Stimulated activated CD4-positive, alpha-beta T cell treated with anti-CD3 and anti-CD28 coated beads, TNF-alpha, amount 100 ng/mL, for 24 hours (primary cell): ENCODE data around the gene NRN1L.

Experiments
- DNase-seq, 3 experiments: peaks; one replicate each; pipeline ENCODE4 v3.0.0-alpha.2; 2020; ENCODE audit warnings: low read depth in 3 of 3

NRN1L gene

GRCh38 chr16:67917140-67917851 lies 32.6 kb downstream of the NRN1L start:
- no peak for DNase-seq

GRCh38 chr16:67917852-67918236 lies 33.2 kb downstream of the NRN1L start:
- no peak for DNase-seq

GRCh38 chr16:67919622-67920221 lies 35.0 kb downstream of the NRN1L start:
- no peak for DNase-seq

DNA sequence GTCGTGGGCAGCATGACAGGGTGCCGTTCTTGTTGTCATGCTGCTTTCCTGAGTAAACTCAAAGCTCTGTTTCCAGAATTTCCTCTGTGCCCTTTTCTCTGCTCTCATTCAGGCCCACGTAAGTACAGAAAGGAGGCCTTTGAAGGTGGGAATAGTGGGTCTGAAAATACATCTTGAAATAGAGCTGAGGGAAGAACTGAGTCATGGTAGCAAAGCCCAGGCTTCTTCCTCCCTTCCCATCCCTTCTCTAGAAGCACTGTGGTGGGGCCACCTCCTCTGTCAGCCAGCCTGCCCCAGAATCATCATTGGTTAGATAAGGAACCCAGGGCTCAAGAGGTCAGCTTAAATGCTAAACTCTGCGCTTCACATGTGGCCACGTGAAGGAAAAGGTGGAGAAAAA lies 37.5 kb downstream of the NRN1L start:
- DNase-seq, result no peak

- DNase-seq, result no peak
Observed at GRCh38 chr16:67922740-67923139, 38.1 kb downstream of the NRN1L start.

GRCh38 chr16:67923414-67924116 lies 38.9 kb downstream of the NRN1L start:
- no peak for DNase-seq

- no peak for DNase-seq
Observed at GRCh38 chr16:67924140-67924906, 39.6 kb downstream of the NRN1L start.

DNA sequence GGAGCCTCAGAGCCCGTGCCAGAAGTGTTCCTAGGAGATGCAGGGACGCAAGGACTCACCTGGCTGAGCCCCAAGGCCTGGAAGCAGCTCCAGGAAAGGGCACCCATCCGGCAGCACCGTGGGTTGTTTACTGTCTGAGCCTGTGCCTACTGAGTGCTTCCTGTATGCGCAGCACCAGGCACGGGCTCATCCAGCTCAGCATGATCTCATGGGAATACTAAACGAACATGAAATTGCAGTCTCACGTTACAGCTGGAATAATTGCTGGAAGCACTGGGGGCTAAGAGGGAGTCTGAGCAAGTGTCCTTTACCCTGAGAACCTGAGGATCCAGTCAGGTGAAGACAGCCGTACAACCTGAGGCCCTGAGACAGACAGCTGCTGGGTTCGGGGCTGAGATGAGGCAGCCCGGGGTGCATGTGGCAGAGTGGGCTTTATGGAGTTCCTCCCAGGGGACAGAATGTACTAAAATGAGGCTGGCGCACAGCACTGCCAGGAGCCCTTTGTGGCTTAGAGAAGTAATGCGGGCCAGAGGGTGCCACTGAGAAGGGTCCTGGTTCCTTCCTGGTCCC lies 41.6 kb downstream of the NRN1L start:
- DNase-seq, result no peak

DNA sequence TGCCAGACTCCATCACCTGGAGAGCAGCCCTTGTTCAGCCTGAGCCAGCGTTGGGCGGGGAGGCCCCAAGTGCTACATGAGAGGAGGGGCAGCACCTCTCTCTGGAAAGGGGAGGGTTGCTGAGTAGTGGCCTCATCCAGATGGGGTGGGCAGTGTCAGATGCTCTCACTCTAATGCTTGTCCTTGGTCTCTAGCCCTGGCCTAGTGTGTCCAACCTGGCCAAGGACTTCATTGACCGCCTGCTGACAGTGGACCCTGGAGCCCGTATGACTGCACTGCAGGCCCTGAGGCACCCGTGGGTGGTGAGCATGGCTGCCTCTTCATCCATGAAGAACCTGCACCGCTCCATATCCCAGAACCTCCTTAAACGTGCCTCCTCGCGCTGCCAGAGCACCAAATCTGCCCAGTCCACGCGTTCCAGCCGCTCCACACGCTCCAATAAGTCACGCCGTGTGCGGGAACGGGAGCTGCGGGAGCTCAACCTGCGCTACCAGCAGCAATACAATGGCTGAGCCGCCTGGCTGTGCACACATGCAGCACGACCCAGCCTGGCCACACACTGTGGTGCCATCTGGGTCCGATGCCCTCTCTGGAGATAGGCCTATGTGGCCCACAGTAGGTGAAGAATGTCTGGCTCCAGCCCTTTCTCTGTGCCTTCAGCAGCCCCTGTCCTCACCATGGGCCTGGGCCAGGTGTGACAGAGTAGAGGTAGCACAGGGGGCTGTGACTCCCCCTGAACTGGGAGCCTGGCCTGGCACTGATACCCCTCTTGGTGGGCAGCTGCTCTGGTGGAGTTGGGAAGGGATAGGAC lies 42.7 kb downstream of the NRN1L start:
- DNase-seq, result no peak

- DNase-seq, result no peak
Observed at GRCh38 chr16:67928147-67928546, 43.5 kb downstream of the NRN1L start.

DNA sequence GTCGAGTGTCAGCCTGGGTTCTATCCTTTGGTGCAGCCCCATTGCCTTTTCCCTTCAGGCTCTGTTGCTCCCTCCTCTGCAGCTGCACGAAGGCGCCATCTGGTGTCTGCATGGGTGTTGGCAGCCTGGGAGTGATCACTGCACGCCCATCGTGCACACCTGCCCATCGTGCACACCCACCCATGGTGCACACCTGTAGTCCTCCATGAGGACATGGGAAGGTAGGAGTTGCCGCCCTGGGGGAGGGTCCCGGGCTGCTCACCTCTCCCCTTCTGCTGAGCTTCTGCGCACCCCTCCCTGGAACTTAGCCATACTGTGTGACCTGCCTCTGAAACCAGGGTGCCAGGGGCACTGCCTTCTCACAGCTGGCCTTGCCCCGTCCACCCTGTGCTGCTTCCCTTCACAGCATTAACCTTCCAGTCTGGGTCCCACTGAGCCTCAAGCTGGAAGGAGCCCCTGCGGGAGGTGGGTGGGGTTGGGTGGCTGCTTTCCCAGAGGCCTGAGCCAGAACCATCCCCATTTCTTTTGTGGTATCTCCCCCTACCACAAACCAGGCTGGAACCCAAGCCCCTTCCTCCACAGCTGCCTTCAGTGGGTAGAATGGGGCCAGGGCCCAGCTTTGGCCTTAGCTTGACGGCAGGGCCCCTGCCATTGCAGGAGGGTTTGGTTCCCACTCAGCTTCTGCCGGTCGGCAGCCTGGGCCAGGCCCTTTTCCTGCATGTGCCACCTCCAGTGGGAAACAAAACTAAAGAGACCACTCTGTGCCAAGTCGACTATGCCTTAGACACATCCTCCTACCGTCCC lies 44.1 kb downstream of the NRN1L start:
- peak; percentile 64 to 76 (median 64) for DNase-seq

DNA sequence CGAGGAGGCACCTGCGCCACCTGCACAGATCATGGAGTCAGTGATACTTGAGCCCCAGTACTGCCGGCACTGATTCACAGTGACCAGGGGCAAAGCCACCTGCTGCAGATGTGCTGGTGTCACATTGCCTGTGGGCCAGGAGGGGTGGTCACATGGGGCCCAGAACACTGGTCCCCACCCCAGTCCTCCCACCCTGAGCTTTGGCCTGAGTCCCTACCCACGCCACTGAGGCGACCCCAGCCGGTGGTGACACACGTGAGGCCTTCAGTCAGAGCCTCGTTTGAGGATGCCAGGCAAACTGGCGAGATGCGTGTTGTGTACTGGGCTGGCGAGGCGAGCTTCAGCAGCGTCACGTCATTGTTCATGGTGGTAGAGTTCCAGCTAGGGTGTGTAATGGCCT lies 45.5 kb downstream of the NRN1L start:
- DNase-seq, result no peak

- no peak for DNase-seq
Observed at GRCh38 chr16:67930678-67931211, 46.1 kb downstream of the NRN1L start.

DNA sequence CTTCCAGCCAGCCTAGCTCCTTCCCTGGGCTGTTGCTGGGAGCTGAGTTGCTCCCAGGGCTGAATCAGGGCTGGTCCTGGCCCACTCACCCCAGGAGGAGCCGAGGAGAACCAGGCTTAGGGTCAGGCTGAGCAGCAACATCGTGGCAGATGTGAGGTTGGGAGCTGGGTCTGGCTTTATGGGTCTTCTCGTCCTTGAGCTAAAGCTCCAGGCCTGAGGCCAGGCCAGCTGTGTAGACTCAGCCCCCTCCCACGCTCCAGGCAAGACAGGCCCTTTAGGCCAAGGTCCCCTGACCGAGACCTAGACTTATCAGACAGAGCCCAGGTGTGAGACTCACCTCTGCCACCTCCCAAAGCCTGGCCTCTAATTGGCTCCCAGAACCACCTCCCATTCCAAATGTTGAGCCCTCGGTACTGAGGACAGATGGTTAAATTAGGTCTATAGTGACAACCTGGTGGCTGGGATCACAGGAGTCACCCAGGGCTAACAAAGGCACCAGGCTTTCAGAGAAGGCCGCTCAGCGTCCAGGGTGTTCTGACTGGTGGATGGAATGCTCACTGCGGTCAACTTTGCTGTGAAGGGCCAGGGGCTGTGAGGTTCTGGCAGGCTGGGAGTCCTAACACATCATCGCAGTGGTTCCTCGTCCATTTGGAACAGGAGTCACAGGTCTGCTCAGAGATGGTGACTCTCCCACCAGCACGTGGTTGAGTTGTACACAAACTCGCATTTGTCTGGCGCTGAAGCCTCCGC lies 47.2 kb downstream of the NRN1L start, which contains the start of gene CTRL:
Gene CTRL, minus strand, starts transcription at position 151 of the 750 bp plus-strand sequence. Its CDS starts 10 bp downstream, at position 141.
- DNase-seq, result no peak

- DNase-seq, result no peak
Observed at GRCh38 chr16:67932462-67932840, 47.8 kb downstream of the NRN1L start.

DNA sequence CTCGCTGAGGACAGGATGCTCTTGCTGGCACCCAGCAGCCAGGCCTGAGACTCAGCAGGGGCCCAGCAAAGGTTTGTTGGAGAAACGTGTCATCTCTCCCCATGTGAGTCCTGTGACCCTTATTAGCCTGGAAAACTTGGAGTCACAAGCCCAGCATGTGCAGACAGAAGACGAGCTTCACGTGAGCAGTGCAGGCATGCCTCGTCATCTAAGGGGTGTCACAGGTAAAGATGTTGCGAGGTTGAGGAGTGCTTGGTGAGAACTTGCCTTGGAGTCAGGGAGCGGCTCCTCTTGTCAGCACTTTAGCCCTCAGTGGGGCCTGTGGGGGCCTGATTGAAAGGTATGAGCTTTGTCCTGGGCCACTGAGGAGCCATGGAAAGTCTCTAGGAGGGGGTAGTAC lies 49.1 kb downstream of the NRN1L start:
- no peak for DNase-seq

- DNase-seq, result no peak
Observed at GRCh38 chr16:67934306-67935100, 49.8 kb downstream of the NRN1L start.

- no peak for DNase-seq
Observed at GRCh38 chr16:67935101-67935401, 50.4 kb downstream of the NRN1L start.
